ENCODE measurements around the gene TOMM5.
"Not testable (repeated sequence)": the region's sequence is repeated elsewhere in the genome, so short reads cannot be mapped to it uniquely, and the experiment has no call there.

TOMM5 gene

DNA sequence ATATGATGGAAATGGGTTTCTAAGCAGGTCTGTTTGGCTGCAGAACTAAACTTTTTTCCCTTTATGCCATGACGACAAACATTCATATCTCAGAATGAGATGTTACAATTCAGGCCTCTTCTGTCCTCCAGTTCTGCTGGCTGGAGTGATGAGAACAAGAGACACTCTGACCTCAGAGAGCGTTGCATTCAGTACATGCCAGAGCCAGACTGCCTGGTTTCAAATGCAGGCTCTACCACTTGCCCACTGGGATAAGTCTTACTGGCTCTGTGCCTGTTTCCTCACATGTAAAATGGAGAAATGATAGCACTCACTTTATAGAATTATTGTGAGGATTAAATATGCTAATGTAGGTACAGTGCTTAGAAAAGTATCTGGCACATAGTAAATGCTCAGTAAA is 24.8 kb upstream of the TOMM5 start:
- in situ Hi-C loops (cut with MboI; ENCODE audit: low sequenced_read_pairs) = no loop called here

DNA sequence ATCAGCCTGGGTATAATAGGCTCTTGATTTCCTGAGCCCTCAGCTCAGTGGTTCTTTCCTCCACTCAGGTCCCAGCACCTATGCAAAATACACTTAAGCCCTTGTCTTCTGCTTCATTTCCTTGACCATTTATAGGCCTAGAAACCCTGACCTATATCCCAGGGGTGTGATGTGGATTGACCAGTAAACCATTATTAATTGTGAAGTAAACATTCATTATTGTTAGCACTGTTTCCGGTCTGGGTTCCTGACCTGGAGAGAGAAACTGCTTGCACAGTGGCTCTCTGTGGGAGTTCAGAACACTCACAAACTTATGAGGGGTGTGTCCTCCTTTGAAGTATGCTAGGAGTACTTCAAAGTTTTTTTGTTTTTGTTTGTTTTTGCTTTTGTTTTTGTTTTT is 19.6 kb upstream of the TOMM5 start:
- in situ Hi-C loops (cut with MboI; ENCODE audit: low sequenced_read_pairs) = no loop called here

GRCh38 chr9:37611014-37611413 is 18.6 kb upstream of the TOMM5 start:
- in situ Hi-C loops (cut with MboI; ENCODE audit: low sequenced_read_pairs) = no loop called here

- in situ Hi-C loops (cut with MboI; ENCODE audit: low sequenced_read_pairs) = no loop called here
Observed at GRCh38 chr9:37609735-37610397, 17.5 kb upstream of the TOMM5 start.

DNA sequence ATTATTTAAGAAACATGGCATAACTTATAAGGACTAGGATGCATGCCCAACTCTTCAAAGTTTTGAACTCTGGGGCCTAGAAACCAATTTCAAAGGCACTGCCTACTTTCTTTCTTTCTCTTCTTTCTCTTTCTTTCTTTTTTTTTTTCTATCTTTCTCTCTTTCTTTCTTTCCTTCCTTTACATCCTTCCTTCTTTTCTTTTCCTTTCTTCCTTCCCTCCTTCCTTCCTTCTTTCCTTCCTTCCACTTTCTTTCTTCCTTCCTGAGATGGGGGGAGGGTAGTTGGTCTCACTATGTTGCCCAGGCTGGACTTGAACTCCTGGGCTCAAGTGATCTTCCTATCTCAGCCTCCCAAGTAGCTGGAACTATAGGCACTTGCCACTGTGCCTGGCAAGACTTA is 15.9 kb upstream of the TOMM5 start:
- in situ Hi-C loops (cut with MboI; ENCODE audit: low sequenced_read_pairs) = no loop called here

- in situ Hi-C loops (cut with MboI; ENCODE audit: low sequenced_read_pairs) = no loop called here
Observed at GRCh38 chr9:37604296-37604695, 11.9 kb upstream of the TOMM5 start.

DNA sequence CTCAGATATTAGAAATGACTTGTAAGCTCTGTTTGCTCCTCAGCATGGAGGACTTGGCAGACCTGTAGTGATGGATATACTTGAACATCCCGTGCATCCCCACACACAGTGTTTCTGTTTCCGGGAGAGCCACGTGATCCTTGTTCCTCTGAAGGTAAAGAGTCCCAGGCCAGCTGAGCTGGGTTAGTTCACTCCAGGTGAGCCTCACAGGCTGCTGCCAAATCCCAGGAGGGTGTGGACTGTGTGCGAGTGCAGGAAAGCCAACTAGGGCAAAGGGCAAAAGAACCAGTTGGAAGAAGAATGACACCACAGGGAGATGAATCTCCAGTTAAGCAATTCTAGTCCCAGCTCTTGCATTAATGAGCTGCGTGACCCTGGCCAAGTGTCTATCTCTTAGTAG is 10.4 kb upstream of the TOMM5 start:
- in situ Hi-C loops (cut with MboI; ENCODE audit: low sequenced_read_pairs) = no loop called here

GRCh38 chr9:37602061-37602460 is 9.7 kb upstream of the TOMM5 start:
- in situ Hi-C loops (cut with MboI; ENCODE audit: low sequenced_read_pairs) = not testable (repeated sequence)

DNA sequence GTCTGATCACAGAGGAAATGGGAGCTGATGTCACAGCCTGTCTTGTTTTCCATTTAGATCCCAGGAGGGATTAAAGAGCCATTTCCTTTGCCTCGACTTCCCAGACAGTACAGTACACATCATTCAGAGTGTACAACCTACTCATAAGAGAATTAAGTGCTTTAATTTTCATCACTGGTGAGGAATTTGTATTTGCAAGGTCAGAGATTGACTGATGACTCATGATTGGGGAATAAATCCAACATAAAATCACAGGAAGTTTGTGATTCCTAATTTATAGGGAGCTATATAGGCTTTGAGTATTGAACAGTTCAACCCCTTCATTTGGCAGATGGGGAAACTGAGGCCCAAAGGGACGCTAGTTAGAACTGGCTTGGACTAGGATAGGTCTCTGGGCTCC is 4.1 kb upstream of the TOMM5 start:
- in situ Hi-C loops (cut with MboI; ENCODE audit: low sequenced_read_pairs) = no loop called here

- in situ Hi-C loops (cut with MboI; ENCODE audit: low sequenced_read_pairs) = no loop called here
Observed at GRCh38 chr9:37593883-37594448, 1.6 kb upstream of the TOMM5 start.

DNA sequence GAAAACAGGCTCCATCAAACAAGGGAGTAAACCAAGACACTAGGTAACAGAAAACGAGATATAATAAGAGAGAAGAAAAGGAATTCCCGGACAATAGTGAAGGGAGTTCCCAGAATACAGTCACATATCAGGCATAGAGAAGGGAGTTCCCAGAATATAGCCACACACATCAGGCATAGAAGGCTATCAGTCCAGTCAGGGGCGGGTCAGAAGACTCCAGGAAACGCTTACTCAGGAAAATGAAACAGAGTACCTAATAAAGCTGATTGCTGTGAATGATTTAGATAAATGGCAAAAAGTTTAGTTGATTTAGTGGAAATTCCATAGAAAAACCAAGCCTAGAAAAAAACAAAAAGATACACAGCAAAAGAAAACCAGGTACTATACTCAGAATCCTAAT is 4.9 kb downstream of the TOMM5 start:
- in situ Hi-C loops (cut with MboI; ENCODE audit: low sequenced_read_pairs) = no loop called here

DNA sequence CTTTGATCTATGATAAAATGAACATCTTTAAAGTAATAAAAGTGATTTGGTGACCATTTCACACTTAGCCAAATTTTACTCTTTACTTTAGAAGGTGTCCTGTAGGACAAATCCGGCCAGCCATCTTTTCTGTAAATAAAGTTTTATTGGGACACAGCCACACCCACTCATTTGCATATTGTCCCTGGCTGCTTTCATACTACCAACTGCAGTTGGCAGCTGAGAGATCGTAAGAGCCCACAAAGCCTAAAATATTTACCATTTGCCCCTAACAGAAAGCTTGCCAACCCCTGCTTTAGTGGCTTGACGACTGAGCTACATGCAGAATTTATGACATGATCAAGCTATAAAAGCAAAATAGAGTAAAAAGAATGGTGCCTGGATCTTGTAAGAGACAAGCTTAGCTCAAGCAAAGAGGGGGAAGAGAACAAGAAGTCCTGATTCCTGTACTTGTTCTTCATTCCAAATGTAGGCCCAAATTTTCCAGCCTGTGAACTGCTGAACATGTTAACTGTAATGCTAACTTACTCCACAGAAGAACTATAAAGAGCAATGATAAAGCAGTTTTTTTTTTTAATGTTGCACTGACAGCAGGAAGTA is 8.8 kb downstream of the TOMM5 start:
- in situ Hi-C loops (cut with MboI; ENCODE audit: low sequenced_read_pairs) = no loop called here

DNA sequence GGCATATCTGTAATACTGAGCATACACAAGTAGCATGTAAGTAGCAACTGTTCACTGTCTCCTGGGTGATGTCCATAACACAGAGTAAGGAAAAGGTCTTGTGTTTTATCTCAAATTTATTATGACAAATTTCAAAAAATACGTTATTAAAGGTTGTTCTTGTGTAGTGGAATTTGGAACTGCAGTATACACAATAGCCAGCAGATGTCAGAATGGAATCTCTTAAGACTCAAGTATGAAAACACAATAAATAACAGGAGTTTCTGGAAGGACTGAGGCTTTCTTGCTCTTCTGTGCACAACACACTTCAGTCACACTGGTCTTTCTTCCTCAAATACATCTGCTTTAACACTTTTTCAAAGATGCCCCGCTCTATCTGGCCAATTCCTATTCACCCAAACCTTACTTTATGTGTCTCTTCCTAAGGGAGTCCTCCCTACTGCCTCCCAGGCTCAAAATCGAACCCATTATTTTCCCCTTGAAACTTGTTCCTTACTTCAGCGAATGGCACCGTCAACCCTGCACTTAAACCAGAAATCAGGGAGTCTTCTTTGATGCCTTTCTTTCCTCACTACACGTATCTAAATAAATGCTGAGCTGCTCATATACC is 9.7 kb downstream of the TOMM5 start:
- in situ Hi-C loops (cut with MboI; ENCODE audit: low sequenced_read_pairs) = no loop called here

DNA sequence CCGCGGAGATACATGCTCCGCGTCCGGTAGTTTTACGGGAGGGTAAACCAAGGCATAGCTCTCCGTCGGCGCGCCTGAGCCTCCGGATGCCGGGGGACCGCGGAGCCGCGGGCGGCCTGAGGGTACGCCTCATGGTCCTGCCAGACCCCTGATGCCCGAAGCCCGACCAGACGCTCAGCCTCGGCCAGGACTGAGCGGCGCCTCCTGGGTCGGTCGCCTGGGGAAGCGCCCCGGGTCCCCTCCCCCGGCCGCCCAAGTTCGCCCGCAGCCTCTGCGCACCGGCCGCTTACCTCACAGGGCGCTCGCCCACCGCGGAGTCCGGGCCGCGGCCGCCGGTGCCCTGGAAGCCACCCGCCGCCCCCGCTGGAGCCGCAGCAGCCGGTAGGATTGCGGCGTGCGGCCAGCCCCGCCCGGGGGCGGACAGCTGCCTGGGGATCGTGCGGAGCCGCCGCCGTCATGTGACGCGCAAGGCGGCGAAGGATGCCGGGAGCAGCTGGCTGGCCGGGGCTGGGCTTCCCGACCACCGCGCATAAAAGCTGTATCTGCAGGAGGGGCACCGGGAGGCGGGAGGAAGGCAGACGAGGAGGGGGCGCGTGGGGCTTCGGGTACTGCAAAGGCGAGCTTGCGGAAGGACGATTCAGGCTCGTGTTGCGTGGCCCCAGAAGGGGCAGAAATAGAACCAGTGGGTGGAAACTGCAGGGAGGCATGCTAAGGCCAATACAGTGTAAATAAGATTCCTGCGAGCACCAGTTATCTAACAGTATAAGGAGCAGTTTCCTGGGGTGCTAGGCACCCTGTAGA is 16.3 kb downstream of the TOMM5 start, which contains the start of gene FBXO10:
Gene FBXO10 (minus strand): TSS at position 460 of the 801 bp plus-strand sequence. CDS start 34,612 bp downstream, outside the sequence.
- in situ Hi-C loops (cut with MboI; ENCODE audit: low sequenced_read_pairs) = no loop called here

DNA sequence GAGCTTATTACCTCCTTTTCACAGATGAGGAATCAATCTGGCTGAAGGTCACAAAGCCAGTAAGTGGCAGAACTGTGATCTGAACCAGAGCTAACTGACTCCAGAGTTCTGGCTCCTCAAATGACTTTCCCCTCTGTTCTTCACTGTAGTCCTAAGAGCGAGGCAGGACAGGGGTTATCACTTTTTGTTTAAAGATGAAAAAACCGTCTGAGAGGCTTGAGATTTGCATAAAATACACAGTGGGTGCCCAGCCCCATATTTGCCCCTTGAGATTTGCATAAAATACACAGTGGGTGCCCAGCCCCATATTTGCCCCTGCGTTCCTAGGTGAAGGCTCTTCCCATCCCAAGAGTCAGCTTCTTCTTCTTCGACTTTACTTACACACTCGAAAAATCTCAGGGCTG is 16.9 kb downstream of the TOMM5 start:
- in situ Hi-C loops (cut with MboI; ENCODE audit: low sequenced_read_pairs) = no loop called here

DNA sequence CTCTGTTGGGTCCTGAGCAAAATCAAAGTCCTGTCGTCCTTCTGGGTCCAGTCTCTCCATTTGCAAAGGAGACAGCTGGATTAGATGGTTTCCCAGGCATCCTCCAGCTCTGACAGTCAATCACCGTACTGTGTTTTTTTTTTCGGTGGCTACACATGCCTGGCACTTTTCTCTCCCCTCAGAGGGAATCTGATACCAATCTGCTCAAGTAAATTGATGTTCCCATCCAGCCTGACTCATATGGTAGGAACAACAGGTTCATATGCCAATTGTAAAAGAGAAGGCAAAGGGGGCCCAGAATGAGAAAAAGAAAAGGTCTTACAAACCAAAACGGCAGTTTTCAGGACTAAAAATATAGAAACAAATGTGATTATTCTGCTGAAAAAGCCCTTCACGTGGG is 17.4 kb downstream of the TOMM5 start:
- in situ Hi-C loops (cut with MboI; ENCODE audit: low sequenced_read_pairs) = no loop called here

GRCh38 chr9:37574241-37574721 is 18.1 kb downstream of the TOMM5 start:
- in situ Hi-C loops (cut with MboI; ENCODE audit: low sequenced_read_pairs) = no loop called here

DNA sequence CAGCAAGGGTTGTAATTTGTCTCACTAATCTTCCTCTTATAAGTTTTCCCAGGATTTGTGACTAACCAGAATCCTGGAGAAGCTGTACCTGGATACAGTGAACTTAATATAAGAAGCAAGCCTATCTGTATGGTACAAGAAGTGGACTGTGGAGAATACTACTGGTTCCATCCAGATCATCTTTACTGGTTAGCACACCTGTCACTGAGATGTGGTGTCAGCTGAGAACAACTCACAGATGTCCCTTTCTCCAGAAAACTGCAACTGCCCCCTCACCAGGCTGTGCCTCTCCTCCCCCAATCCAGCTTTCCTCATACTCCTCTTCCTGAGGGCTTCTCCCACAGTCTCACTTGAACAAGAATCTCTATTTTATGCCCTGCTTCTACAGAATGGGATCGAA is 21.1 kb downstream of the TOMM5 start:
- in situ Hi-C loops (cut with MboI; ENCODE audit: low sequenced_read_pairs) = no loop called here

- in situ Hi-C loops (cut with MboI; ENCODE audit: low sequenced_read_pairs) = no loop called here
Observed at GRCh38 chr9:37566716-37567115, 25.7 kb downstream of the TOMM5 start.

DNA sequence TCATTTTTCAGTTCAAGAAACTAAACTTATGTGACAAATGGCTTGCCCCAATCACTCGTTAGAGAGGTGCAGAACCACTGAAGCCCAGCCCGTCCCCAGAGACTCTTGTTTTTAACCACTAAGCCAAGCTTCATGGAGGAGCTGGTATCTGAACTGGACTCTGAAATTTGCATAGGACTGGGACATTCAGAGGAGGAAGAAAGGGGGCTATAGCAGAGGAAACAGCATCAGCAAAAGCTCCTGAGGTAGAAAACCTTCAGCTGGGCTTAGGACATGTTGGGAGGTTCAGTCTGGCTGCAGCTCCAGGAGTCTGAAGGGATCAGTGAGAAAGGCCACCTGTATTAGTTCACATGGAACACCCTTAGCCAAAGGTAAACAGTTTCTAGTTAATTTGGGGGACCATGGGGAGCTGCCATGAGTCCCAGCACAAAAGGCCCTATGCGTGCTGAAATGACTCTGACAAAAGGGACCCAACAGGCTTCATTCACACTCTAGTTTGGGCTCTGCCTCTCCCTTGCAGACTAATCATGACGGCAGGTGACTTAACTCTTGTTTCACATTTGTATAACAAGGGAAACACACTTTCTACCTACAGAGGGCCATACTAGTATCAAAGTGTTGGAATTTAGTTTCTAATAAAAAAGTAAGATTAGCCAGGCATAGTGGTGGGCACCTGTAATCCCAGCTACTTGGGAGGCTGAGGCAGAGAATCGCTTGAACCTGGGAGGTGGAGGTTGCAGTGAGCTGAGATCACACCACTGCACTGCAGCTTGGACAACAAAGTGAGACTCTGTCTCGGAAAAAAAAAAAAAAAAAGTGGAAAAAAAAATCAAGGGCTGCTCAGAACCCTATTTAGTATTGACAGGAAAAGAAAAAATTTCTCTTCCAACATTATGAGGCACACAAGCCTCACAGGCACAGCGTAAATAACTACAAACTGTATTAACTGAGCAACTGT is 26.5 kb downstream of the TOMM5 start:
- in situ Hi-C loops (cut with MboI; ENCODE audit: low sequenced_read_pairs) = no loop called here
